DND-41 (cell line): Measurements from ENCODE around the gene VSX2.

Source experiments
- ATAC-seq: fragments of 200-7000 bp; cut with Tn5 transposase; 3 replicates; pipeline ENCODE4 v1.9.1; 2021; ENCODE audit warnings: low read depth; ENCODE audit not compliant: insufficient read depth
- DNase-seq: peaks from one replicate; pipeline ENCODE4 v3.0.0-alpha.2; 2020
- H2AFZ ChIP-seq: 2 replicates; pipeline ENCODE4 v1.6.0; 2012; ENCODE audit warnings: low read depth, low read length
- H3K27ac ChIP-seq: 2 replicates; pipeline ENCODE4 v1.5.1; 2012; ENCODE audit warnings: low read length, inconsistent platforms
- H3K27me3 ChIP-seq: fragments of 200-600 bp; sonication (generic); 2 replicates; pipeline ENCODE4 v1.6.0; 2012; ENCODE audit warnings: low read length, mild to moderate bottlenecking, inconsistent platforms; ENCODE audit not compliant: insufficient read depth, poor library complexity
- H3K36me3 ChIP-seq: 2 replicates; pipeline ENCODE4 v1.5.1; 2012; ENCODE audit warnings: low read length, inconsistent platforms; ENCODE audit not compliant: insufficient read depth
- H3K4me1 ChIP-seq: 2 replicates; pipeline ENCODE4 v1.5.1; 2012; ENCODE audit warnings: mild to moderate bottlenecking, low read length; ENCODE audit not compliant: insufficient read depth
- H3K4me2 ChIP-seq: 2 replicates; pipeline ENCODE4 v1.6.0; 2012; ENCODE audit warnings: mild to moderate bottlenecking, moderate library complexity, low read length, inconsistent platforms; ENCODE audit not compliant: insufficient read depth
- H3K4me3 ChIP-seq, 2 experiments: fragments of 200-600 bp in 1 of 2; shearing (Covaris generic) in 1 of 2; 2 replicates each; pipeline ENCODE4 v1.5.1; 2012 to 2016; ENCODE audit warnings: inconsistent platforms in 2 of 2, low read length in 2 of 2, mild to moderate bottlenecking in 2 of 2, low read depth in 1 of 2, moderate library complexity in 1 of 2
- H3K79me2 ChIP-seq: 2 replicates; pipeline ENCODE4 v1.6.0; 2012; ENCODE audit warnings: low read length, inconsistent platforms; ENCODE audit not compliant: insufficient read depth
- H3K9ac ChIP-seq: 2 replicates; pipeline ENCODE4 v1.6.0; 2012; ENCODE audit warnings: low read depth, mild to moderate bottlenecking, inconsistent platforms, low read length, moderate library complexity
- H3K9me3 ChIP-seq: 2 replicates; pipeline ENCODE4 v1.5.1; 2012; ENCODE audit warnings: low read length, moderate library complexity, mild to moderate bottlenecking, inconsistent platforms; ENCODE audit not compliant: insufficient read depth, severe bottlenecking
- H4K20me1 ChIP-seq: 2 replicates; pipeline ENCODE4 v1.6.0; 2012; ENCODE audit warnings: low read length; ENCODE audit not compliant: insufficient read depth
- EZH2 ChIP-seq: IDR thresholded peaks from 3 replicates; pipeline ENCODE4 v1.6.1; 2012; ENCODE audit warnings: borderline replicate concordance, low read depth, mild to moderate bottlenecking, moderate library complexity, low read length, inconsistent platforms; ENCODE audit not compliant: severe bottlenecking
- TF ChIP-seq, protein P1 (sequence below): IDR thresholded peaks from 2 replicates; pipeline ENCODE4 v1.5.1; 2012; ENCODE audit warnings: borderline replicate concordance, low read length, moderate library complexity, mild to moderate bottlenecking; ENCODE audit not compliant: poor library complexity, severe bottlenecking; ENCODE audit errors: extremely low read depth

Gene VSX2

DNA sequence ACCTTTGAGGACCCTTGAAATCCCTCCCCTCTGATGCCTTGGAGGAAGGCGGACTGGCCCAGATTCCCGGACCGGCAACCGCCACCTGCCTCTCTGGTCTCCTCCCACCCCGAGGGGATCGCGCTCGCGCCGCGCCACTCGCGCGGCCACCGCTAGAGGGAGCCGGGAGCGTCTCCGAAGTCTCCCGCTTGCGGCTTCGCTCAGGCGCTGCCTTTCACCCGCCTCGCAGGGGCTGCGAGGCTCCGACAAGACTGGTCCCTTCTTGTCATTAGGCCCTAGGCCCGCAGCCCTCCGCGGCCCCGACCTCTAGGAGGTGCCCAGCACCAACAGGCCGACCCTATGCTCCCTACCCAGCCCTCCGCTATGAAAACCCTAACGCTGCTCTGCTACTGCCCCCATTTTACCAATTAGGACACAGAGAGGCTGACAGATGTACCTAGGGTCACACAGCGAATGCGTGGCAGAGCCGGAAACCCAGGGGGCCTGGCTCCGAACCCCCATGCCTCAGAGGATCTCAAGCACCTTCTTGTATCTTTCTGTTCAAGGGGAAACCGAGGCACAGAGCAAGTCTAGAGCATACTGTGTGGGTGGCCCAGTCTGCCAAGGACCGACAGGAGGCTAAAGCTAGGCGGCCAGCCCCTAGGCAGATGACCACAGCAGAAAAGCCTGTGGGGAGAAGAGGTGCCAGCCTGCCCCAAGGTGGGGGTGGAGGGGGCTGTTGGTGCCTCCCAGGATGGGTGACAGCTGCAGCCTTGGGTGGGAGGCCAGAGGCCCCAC is 21.4 kb upstream of the VSX2 start:
- H3K4me3 ChIP-seq = no peak overlapping the region

DNA sequence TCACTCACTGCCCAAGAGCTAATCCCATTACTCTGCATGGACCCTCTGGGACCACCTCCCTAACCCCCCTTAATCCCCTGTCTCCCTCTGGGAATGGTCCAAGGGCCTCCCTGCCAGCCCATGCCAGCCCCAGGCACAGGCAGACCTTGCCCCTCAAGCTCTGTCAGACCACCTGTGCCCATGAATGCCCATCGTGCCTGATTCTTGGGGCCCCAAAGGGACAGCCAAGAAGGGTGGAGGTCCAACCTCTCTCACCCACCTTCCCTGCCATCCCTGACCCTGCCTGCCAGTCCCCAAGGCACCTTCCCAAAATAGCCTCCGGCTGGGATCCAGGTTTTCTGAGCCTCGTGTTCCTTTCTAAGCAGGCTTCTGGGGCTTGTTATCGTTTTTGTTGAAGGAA is 20.8 kb upstream of the VSX2 start:
- no peaks in the 10 kb centered on the region for H3K9me3 ChIP-seq
- TF ChIP-seq EZH2 = no peak
- TF ChIP-seq, protein P1, sequence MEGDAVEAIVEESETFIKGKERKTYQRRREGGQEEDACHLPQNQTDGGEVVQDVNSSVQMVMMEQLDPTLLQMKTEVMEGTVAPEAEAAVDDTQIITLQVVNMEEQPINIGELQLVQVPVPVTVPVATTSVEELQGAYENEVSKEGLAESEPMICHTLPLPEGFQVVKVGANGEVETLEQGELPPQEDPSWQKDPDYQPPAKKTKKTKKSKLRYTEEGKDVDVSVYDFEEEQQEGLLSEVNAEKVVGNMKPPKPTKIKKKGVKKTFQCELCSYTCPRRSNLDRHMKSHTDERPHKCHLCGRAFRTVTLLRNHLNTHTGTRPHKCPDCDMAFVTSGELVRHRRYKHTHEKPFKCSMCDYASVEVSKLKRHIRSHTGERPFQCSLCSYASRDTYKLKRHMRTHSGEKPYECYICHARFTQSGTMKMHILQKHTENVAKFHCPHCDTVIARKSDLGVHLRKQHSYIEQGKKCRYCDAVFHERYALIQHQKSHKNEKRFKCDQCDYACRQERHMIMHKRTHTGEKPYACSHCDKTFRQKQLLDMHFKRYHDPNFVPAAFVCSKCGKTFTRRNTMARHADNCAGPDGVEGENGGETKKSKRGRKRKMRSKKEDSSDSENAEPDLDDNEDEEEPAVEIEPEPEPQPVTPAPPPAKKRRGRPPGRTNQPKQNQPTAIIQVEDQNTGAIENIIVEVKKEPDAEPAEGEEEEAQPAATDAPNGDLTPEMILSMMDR = no peak
- no peak overlapping the region for H3K4me3 ChIP-seq
- DNase-seq (no peak), ATAC-seq (no peak)
- 0 out of 2 replicates have a peak, but pooled peaks cover 5% of the 10 kb centered on the region for H3K4me1 ChIP-seq
- no peak overlapping the region for H2AFZ ChIP-seq
- no peak overlapping the region for H3K27ac ChIP-seq
- H3K27me3 ChIP-seq = peaks cover 11% of the 10 kb centered on the region
- H3K79me2 ChIP-seq = no peaks in the 10 kb centered on the region
- H3K36me3 ChIP-seq = no peaks in the 10 kb centered on the region
- no peak overlapping the region for H3K9ac ChIP-seq
- no peak overlapping the region for H3K4me2 ChIP-seq
- H4K20me1 ChIP-seq = 0 out of 2 replicates have a peak, but pooled peaks cover 5% of the 10 kb centered on the region

More for the DNA sequence above, 21.4 kb upstream of the VSX2 start:
- no peak overlapping the region for H2AFZ ChIP-seq
- H4K20me1 ChIP-seq = 0 out of 2 replicates have a peak, but pooled peaks cover 5% of the 10 kb centered on the region
- H3K4me1 ChIP-seq = 0 out of 2 replicates have a peak, but pooled peaks cover 5% of the 10 kb centered on the region
- peak; percentile 97 for ATAC-seq
- no peaks in the 10 kb centered on the region for H3K79me2 ChIP-seq
- TF ChIP-seq, protein P1 = peak; percentile 74
- TF ChIP-seq EZH2 = no peak
- H3K27me3 ChIP-seq = peaks cover 11% of the 10 kb centered on the region
- H3K9ac ChIP-seq = no peak overlapping the region
- no peak overlapping the region for H3K27ac ChIP-seq
- peak; percentile 71 for DNase-seq
- peak overlapping the region; percentile 51 for H3K4me2 ChIP-seq
- no peaks in the 10 kb centered on the region for H3K36me3 ChIP-seq
- no peaks in the 10 kb centered on the region for H3K9me3 ChIP-seq

DNA sequence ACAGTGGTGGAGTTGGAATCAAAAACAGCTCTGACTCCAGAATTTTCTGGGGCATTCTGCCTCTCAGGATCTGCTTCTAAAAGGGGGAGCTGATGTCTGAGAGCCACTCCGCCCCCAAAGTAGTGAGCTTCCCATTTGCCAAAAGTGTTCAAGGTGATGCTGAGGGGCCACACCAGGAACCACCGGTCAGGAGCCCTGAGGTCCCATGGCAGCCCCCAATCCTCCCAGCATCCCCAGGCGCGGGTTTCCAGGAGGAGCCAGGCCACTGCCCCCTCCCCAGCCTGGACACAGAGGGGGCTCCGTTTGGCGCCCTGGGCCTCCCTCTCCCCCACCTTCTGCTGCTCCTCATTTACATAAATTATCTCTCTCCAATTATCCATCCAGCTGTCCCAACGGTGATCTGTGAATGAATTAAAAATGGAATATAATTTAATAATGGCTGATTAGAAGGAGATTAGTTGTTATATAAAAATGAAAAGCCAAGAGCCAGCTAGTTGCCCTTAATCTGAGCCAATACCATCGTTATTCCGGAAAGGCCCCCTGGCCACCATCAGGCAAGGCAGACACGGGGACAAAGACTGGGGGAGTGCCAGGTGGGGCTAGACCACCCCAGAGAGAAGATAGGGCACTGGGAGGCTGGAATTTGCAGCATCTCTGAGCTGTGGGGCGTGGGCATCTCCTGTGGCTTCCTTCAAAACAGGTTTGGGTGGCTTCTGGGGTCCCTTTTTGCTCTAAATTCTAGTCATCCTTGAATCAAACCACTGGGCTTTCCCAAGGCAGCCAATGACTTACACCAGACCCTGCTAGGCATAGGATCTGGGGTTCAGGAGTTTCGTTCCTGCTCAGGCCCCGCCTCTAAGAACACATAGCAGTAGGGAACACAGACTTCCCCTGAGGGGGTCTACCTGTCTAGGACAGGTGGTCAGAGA is 19.7 kb upstream of the VSX2 start:
- ATAC-seq (no peak), DNase-seq (no peak)
- Histone ChIP-seq H3K27me3 (peaks cover 11% of the 10 kb centered on the region), H3K9me3 (no peaks in the 10 kb centered on the region), H3K9ac (no peak overlapping the region), H3K4me2 (no peak overlapping the region), H2AFZ (no peak overlapping the region), H3K79me2 (no peaks in the 10 kb centered on the region), H3K4me3 (no peak overlapping the region), H4K20me1 (0 out of 2 replicates have a peak, but pooled peaks cover 5% of the 10 kb centered on the region), H3K4me1 (0 out of 2 replicates have a peak, but pooled peaks cover 5% of the 10 kb centered on the region), H3K27ac (no peak overlapping the region), H3K36me3 (no peaks in the 10 kb centered on the region)
- TF ChIP-seq, protein P1 = no peak
- TF ChIP-seq EZH2 = no peak
